BLaER1 (cell line): ENCODE measurements around the gene CUX1.
"Not testable (repeated sequence)": the region's sequence is repeated elsewhere in the genome, so short reads cannot be mapped to it uniquely, and the experiment has no call there.

ENCODE experiments used
- H3K27ac ChIP-seq: shearing (Covaris generic); formaldehyde crosslinking; 2 replicates; pipeline ENCODE4 v1.8.1; 2022
- H3K27me3 ChIP-seq: shearing (Covaris generic); formaldehyde crosslinking; 2 replicates; pipeline ENCODE4 v1.8.1; 2022
- H3K36me3 ChIP-seq: shearing (Covaris generic); formaldehyde crosslinking; 2 replicates; pipeline ENCODE4 v1.8.1; 2022
- H3K4me1 ChIP-seq: shearing (Covaris generic); formaldehyde crosslinking; 2 replicates; pipeline ENCODE4 v1.8.1; 2022
- H3K4me2 ChIP-seq: shearing (Covaris generic); formaldehyde crosslinking; 2 replicates; pipeline ENCODE4 v1.8.1; 2022
- H3K4me3 ChIP-seq: shearing (Covaris generic); formaldehyde crosslinking; 2 replicates; pipeline ENCODE4 v1.8.1; 2022
- H3K9ac ChIP-seq: shearing (Covaris generic); formaldehyde crosslinking; 2 replicates; pipeline ENCODE4 v1.8.1; 2022
- H3K9me3 ChIP-seq: shearing (Covaris generic); formaldehyde crosslinking; 2 replicates; pipeline ENCODE4 v1.8.1; 2022
- H4K20me1 ChIP-seq: shearing (Covaris generic); formaldehyde crosslinking; 2 replicates; pipeline ENCODE4 v1.8.1; 2022
- Cebpa-rat ChIP-seq: shearing (Covaris generic); IDR thresholded peaks from 2 replicates; pipeline ENCODE4 v1.8.1; 2022

The CUX1 gene

DNA sequence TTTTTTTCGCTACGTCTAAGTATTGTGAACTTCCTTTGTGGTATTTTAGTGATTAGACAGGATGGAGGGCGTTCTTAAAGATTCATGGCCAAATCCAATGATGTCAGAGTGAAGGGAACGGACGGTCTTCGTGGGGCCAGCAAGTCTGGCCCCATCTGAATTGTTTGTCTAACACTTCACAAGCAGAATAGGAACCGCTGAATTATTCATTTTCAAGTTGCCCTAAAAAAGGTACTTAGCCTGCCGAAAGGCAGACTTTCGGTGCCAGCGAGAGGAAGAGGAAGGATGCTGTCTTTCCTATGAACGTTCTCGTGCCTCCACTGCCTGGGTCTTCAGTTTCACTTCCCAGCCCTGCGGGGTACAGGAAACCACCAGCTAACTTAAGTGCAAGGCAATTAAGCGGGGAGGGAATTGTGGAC is 323.5 kb downstream of the CUX1 start:
- H4K20me1 ChIP-seq = peaks cover 16% of the 10 kb centered on the region; the same call in 1 of the 2 replicates
- H3K27me3 ChIP-seq = no peaks in the 10 kb centered on the region
- peak overlapping the region; percentile 38; the same call in 1 of the 2 replicates for H3K4me3 ChIP-seq
- peak overlapping the region; percentile 59 for H3K27ac ChIP-seq
- peak overlapping the region; percentile 48; the same call in 1 of the 2 replicates for H3K9ac ChIP-seq
- peaks cover 46% of the 10 kb centered on the region for H3K4me1 ChIP-seq
- peak overlapping the region; percentile 86 for H3K4me2 ChIP-seq
- no peaks in the 10 kb centered on the region for H3K9me3 ChIP-seq
- no peak for TF ChIP-seq Cebpa-rat
- peaks cover 71% of the 10 kb centered on the region for H3K36me3 ChIP-seq

DNA sequence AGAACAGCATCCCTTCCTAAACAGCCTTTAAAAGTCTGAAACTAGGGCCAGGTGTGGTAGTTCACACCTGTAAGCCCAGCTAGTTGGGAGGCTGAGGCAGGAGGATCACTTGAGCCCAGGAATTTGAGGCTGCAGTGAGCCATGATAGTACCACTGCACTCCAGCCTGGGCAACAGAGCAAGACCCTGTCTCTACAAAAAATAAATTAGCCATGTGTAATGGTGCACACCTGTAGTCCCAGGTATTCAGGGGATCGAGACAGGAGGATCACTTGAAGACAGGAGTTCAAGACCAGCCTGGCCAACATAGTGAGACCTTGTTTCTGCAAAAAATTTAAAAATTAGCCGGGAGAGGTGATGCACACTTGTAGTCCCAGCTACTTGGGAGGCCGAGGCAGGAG is 325.0 kb downstream of the CUX1 start:
- peaks cover 16% of the 10 kb centered on the region; the same call in 1 of the 2 replicates for H4K20me1 ChIP-seq

DNA sequence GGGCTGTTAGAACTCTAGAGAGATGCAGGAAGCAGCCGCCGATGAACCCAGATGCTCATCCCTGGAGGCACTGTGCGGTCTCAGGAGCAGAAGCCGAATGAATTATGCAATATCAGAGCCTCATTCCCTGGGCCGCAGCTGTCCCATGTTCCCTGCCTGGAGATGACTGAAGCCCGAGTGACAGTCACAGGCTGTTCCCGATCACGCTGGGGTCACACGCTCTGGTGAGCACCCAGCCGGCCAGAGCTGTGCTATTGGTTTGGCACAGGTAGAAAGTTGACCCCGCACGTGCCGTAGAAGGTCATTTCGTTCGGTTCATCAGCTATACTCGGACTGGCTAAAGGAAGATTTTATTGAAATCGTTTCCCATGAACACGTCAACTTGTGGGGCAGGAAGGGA is 328.7 kb downstream of the CUX1 start:
- Histone ChIP-seq H4K20me1 (peaks cover 27% of the 10 kb centered on the region; the same call in 1 of the 2 replicates), H3K27ac (no peak overlapping the region), H3K27me3 (no peaks in the 10 kb centered on the region)

More for the DNA sequence above, 325.0 kb downstream of the CUX1 start:
- Histone ChIP-seq H3K36me3 (peaks cover 74% of the 10 kb centered on the region), H3K4me1 (peaks cover 46% of the 10 kb centered on the region)
- H3K4me2 ChIP-seq, H3K9me3 ChIP-seq, H3K4me3 ChIP-seq, H3K9ac ChIP-seq, H3K27ac ChIP-seq, H3K27me3 ChIP-seq: not testable (repeated sequence)

DNA sequence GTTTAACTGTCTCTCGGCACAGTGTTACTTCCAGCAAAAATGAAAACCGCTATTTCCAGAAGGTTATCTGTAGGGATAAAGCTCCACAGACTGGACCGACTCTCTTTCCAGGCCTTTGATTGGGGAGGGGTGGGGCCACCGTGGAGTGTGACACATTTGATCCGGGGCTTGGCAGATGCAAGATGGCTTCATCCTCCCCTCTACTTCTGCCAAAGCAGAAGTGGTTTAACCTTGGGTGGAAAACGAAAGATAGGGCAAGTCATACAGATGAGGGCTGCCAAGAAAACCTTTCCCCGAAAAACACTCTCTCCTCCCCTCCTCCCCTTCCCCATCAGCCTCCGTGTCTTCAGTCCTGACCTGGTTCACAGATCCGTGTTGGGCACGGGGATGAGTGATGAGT is 329.6 kb downstream of the CUX1 start:
- H3K27ac ChIP-seq = no peak overlapping the region

More for the DNA sequence above, 328.7 kb downstream of the CUX1 start:
- TF ChIP-seq Cebpa-rat = no peak
- Histone ChIP-seq H3K4me1 (peaks cover 10% of the 10 kb centered on the region), H3K4me3 (no peak overlapping the region), H3K9me3 (no peaks in the 10 kb centered on the region), H3K9ac (no peak overlapping the region), H3K36me3 (peaks cover 87% of the 10 kb centered on the region), H3K4me2 (no peak overlapping the region)

DNA sequence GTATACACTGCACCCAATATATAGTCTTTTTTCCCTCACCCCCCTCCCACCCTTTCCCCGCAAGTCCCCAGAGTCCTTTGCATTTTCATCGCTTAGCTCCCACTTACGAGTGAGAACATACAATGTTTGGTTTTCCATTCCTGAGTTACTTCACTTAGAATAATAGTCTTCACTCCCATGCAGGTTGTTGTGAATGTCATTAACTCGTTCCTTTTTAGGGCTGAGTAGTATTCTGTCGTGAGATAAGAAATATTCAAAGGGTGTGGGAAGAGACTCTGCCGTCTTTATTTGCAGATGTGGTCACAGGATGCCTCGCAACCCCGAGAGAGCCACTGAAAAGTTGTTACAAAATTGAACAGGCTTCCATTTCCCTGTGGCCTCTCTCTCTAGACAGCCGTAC is 331.4 kb downstream of the CUX1 start:
- Histone ChIP-seq H3K27me3 (no peaks in the 10 kb centered on the region), H3K9me3 (peaks cover 20% of the 10 kb centered on the region), H3K9ac (no peak overlapping the region), H3K4me3 (no peak overlapping the region), H3K36me3 (peaks cover 93% of the 10 kb centered on the region), H4K20me1 (peaks cover 17% of the 10 kb centered on the region; the same call in 1 of the 2 replicates), H3K4me1 (no peaks in the 10 kb centered on the region), H3K4me2 (no peak overlapping the region), H3K27ac (no peak overlapping the region)
- no peak for TF ChIP-seq Cebpa-rat

More for the DNA sequence above, 329.6 kb downstream of the CUX1 start:
- Histone ChIP-seq H3K4me3 (no peak overlapping the region), H3K9me3 (peaks cover 3% of the 10 kb centered on the region), H3K4me2 (no peak overlapping the region), H3K9ac (no peak overlapping the region), H3K4me1 (peaks cover under 1% of the 10 kb centered on the region; the same call in 1 of the 2 replicates), H3K27me3 (no peaks in the 10 kb centered on the region), H4K20me1 (peaks cover 18% of the 10 kb centered on the region; the same call in 1 of the 2 replicates), H3K36me3 (peaks cover 93% of the 10 kb centered on the region)
- TF ChIP-seq Cebpa-rat = no peak

DNA sequence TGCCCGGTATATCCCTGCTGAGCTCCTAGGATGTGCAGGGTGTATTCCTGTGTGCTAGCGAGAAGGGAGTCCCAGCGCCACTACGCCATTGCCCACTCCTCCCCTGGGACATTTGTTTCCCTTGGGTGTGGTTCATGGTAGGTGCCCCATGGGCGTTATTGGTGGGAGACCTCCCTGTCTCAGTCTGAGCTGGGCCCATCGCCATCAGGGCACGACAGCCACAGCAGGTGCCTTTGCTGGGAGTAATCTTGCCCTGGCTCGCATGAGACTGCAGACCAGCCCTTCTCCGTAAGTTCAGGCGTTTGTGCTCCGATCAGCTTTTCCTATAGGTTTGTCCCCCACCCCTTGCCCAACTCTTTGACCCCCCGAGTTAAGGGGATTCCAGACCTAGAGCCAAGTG is 332.0 kb downstream of the CUX1 start:
- Histone ChIP-seq H3K9ac (no peak overlapping the region), H3K9me3 (peaks cover 26% of the 10 kb centered on the region), H3K4me1 (no peaks in the 10 kb centered on the region), H3K27ac (no peak overlapping the region), H3K27me3 (no peaks in the 10 kb centered on the region), H3K4me2 (no peak overlapping the region), H3K36me3 (peaks cover 93% of the 10 kb centered on the region), H3K4me3 (no peak overlapping the region), H4K20me1 (peaks cover 17% of the 10 kb centered on the region; the same call in 1 of the 2 replicates)
- no peak for TF ChIP-seq Cebpa-rat

DNA sequence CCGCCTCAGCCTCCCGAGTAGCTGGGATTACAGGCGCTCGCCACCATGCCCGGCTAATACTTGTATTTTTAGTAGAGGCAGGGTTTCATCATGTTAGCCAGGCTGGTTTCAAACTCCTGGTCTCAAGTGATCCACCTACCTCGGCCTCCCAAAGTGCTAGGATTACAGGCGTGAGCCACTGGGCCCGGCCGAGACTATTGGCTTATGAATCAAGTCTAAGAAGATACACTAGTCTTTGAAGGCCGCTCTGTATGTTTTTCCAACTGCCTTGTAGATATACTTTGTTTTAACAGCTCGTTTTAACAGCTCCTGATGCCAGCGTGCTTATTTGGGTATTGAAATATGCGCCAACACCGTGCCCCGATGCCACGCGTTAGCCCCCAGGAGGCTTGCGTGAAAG is 332.8 kb downstream of the CUX1 start:
- Histone ChIP-seq H3K4me3 (no peak overlapping the region), H4K20me1 (peaks cover 17% of the 10 kb centered on the region; the same call in 1 of the 2 replicates), H3K9ac (no peak overlapping the region), H3K27me3 (no peaks in the 10 kb centered on the region), H3K27ac (no peak overlapping the region), H3K36me3 (peaks cover 93% of the 10 kb centered on the region), H3K4me2 (no peak overlapping the region), H3K9me3 (peaks cover 26% of the 10 kb centered on the region), H3K4me1 (no peaks in the 10 kb centered on the region)
- TF ChIP-seq Cebpa-rat = no peak

DNA sequence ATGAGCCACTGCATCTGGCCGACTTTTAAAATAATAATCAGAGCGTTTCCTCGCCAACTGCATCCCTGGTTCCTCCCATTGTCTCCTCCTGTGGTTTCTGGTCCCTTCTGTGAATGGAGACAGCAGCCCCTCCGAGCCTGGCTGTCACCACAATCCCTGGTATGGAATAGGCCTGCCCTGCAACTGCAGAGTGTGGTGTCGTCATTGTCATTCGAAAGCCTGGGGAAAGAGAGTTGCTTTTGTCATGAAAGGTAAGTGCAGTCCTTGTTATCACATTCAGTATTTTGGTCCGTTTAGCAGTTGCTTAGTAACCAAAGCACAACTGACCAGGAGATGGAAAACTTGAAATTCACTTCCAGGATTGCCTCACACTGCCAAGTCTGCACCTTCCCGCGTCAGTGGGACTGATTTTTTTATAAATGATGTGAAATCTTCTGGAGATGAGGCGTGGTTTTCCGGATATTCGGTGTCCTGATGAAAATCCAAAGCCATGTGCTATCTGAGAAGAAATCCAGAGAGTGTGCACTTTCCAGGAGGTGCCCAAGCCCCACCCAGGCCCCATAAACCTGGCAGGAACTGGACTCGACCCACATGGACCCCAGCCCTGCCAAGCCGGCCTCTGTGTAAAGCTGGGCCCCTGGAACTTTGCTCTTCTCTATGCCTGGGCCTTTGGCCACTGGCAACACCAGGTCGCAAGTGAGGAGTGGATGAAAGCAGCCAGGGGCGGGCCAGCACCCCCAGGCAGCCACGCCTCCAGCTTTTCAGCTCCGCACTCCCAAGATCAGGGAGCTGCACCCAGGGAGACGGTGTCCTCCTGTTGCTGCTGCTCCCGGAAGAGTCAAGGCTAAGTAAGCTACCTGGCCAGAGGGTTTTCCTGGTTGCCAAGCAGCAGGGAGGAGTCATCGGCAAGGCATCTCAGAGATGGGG is 335.5 kb downstream of the CUX1 start:
- H3K9me3 ChIP-seq = peaks cover 26% of the 10 kb centered on the region
- peaks cover 26% of the 10 kb centered on the region; the same call in 1 of the 2 replicates for H4K20me1 ChIP-seq
- no peak overlapping the region for H3K9ac ChIP-seq
- no peak for TF ChIP-seq Cebpa-rat
- H3K4me2 ChIP-seq = no peak overlapping the region
- H3K4me1 ChIP-seq = no peaks in the 10 kb centered on the region
- H3K36me3 ChIP-seq = peaks cover 92% of the 10 kb centered on the region
- no peak overlapping the region for H3K4me3 ChIP-seq
- H3K27ac ChIP-seq = no peak overlapping the region
- H3K27me3 ChIP-seq = no peaks in the 10 kb centered on the region

DNA sequence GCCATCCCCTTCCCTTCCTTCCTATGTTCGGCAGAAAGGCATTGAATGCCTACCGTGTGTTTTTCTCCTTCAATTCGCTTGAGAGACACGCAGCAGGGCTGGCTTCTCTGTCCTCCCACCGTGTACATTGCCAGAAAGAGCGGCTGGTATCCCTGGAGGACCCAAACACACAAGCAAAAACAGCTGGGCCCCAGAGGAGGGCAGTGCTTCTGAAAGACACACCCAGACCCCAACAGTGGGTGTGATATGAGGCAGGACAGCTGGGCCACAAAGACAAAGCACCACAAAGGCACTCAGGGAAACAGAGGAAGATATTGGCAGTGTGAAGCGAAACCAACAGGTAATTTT is 336.1 kb downstream of the CUX1 start:
- no peak overlapping the region for H3K4me2 ChIP-seq
- TF ChIP-seq Cebpa-rat = no peak

DNA sequence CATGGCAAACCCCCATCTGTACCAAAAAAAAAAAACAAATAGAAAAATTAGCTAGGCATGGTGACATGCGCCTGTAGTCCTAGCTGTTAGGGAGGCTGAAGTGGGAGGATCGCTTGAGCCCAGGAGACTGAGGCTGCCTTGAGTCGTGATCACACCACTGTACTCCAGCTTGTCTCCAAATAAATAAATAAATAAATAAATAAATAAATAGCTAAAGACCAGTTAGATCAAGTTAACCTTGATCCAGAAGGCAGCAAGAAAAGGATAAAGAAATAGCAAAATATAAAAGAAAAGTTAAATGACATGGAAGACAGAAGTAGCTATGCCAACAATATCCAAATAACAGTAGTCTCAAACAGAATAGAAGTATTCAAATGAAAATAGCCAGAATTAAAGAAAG is 337.0 kb downstream of the CUX1 start:
- no peak for TF ChIP-seq Cebpa-rat
- Histone ChIP-seq H3K9me3 (peaks cover 26% of the 10 kb centered on the region), H3K9ac (no peak overlapping the region), H3K4me2 (no peak overlapping the region), H3K27ac (no peak overlapping the region), H3K4me3 (no peak overlapping the region), H3K36me3 (peaks cover 98% of the 10 kb centered on the region), H3K4me1 (no peaks in the 10 kb centered on the region), H4K20me1 (peaks cover 32% of the 10 kb centered on the region; the same call in 1 of the 2 replicates), H3K27me3 (no peaks in the 10 kb centered on the region)

More for the DNA sequence above, 336.1 kb downstream of the CUX1 start:
- H3K4me3 ChIP-seq = no peak overlapping the region
- no peak overlapping the region for H3K27ac ChIP-seq
- H4K20me1 ChIP-seq = peaks cover 32% of the 10 kb centered on the region; the same call in 1 of the 2 replicates
- H3K9me3 ChIP-seq = peaks cover 26% of the 10 kb centered on the region
- no peak overlapping the region for H3K9ac ChIP-seq
- no peaks in the 10 kb centered on the region for H3K4me1 ChIP-seq
- H3K27me3 ChIP-seq = no peaks in the 10 kb centered on the region
- peaks cover 95% of the 10 kb centered on the region for H3K36me3 ChIP-seq
